Activated CD8-positive, alpha-beta memory T cell treated with anti-CD3 and anti-CD28 coated beads for 24 hours (primary cell): ENCODE measurements around the gene TFAP2D.

Source experiments
- DNase-seq: peaks from one replicate; pipeline ENCODE4 v3.0.0-alpha.2; 2020

The TFAP2D gene

GRCh38 chr6:50819904-50820868 lies 106.9 kb downstream of the TFAP2D start:
- DNase-seq, result no peak

- no peak for DNase-seq
Observed at GRCh38 chr6:50820869-50821264, 107.5 kb downstream of the TFAP2D start.

GRCh38 chr6:50821441-50822077 lies 108.2 kb downstream of the TFAP2D start:
- DNase-seq, result no peak

- no peak for DNase-seq
Observed at GRCh38 chr6:50822078-50822476, 108.8 kb downstream of the TFAP2D start.
